GM19099 (cell line): ENCODE results near the gene ATP6V0A4.

ENCODE experiments used
- POLR2A ChIP-seq: IDR thresholded peaks from 3 replicates; pipeline ENCODE4 v1.6.1; 2011; ENCODE audit warnings: low read depth; ENCODE audit not compliant: insufficient read length; ENCODE audit errors: extremely low read depth

ATP6V0A4 gene

GRCh38 chr7:138770904-138771303 is 27.1 kb downstream of the ATP6V0A4 start:
- no peak for TF ChIP-seq POLR2A

DNA sequence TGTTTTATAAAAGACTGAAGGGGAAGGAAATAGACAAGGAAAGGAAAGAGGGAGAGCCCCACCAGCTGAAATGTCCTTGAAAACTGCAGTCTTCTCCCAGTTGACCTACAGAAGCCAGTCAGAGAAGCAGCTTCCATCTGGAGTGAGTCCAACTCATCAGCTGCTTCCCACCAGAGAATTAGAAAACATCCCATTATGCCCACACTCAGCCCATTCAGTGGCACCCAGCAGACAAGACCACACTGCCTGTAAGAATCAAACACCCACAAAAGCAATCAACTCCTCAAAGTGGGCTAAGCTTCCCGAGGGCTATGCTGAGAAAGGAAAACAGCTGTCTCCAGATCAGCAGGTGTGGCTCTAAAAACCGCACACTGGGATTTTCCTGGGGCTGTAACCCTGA is 29.8 kb downstream of the ATP6V0A4 start:
- no peak for TF ChIP-seq POLR2A

- TF ChIP-seq POLR2A, result no peak
Measured at GRCh38 chr7:138756591-138757242, 41.3 kb downstream of the ATP6V0A4 start.

DNA sequence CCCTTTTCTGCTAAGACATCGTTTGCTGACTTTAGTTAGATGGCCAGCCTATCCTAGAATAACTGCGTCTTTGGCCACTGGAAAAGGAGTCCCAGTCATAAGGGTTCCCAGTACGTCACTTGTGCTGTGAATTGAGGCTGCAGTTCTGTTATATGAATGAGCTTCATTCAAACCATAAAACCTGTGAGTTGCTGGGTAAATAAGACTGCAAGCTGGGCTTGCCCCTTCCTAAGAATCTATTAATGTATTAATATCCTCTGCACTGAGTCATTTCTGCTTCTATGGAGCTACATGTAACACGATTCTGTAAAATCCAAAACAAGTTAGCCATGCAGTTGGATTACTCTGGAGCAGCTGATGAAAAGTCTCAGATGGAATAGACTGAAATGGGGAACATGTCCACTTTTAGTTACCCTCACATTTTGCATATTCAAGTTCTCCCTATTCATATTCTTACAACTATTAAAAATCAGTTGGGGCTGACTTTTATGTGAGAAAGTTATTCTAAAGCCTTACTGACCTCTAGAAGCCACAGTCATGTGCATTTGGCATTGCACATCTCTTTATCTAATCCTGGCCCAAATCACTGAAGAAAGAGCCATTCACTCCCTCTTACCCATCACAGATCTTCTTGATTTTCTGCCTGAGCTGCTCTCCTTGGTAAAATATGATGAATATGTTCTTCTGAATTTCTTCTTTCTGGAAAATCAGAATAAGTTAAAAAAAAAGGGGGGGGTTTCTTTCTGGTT is 42.0 kb downstream of the ATP6V0A4 start:
- no peak for TF ChIP-seq POLR2A

- TF ChIP-seq POLR2A, result no peak
Measured at GRCh38 chr7:138755331-138755747, 42.7 kb downstream of the ATP6V0A4 start.

GRCh38 chr7:138753610-138754009 is 44.4 kb downstream of the ATP6V0A4 start:
- no peak for TF ChIP-seq POLR2A

- no peak for TF ChIP-seq POLR2A
Measured at GRCh38 chr7:138753150-138753518, 44.9 kb downstream of the ATP6V0A4 start.

- no peak for TF ChIP-seq POLR2A
Measured at GRCh38 chr7:138752518-138753149, 45.4 kb downstream of the ATP6V0A4 start.

GRCh38 chr7:138750901-138751464 is 47.0 kb downstream of the ATP6V0A4 start:
- no peak for TF ChIP-seq POLR2A

- TF ChIP-seq POLR2A, result no peak
Measured at GRCh38 chr7:138750473-138750872, 47.5 kb downstream of the ATP6V0A4 start.

DNA sequence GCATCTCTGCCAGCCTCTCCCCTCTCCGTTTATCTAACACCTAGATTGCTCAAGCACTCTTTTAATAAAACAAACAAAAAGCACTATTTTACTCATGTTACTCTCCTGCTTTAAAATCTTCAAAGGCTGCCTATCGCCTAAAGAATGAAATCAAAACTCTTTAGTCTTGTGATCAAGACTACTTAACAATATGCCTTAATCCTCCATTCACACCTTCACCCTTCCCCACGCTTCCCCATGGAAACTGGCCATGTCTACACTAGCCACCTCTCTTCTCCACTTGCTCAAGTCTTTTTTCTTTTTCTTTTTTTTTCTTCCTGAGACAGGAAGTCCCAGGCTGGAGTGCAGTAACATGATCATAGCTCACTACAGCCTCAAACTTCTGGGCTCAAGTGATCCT is 48.0 kb downstream of the ATP6V0A4 start:
- TF ChIP-seq POLR2A, result no peak

DNA sequence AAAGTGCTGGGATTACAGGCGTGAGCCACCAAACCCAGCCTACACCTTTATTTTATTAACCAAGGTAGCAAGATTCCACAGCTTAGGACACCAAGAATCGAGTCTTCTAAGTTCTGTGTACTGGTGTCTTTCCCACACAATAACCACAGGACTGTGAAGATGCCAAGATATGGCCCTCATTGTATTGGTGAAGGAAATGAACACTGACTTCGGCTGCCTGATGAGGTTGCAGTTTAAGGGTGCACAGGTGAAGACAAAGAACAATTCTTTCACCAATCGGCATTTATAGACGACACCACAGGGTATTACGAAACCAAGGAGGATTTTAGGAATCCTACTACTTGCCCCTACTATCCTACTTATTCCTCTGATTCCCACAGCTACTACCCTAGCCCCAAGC is 49.3 kb downstream of the ATP6V0A4 start:
- TF ChIP-seq POLR2A, result no peak

- TF ChIP-seq POLR2A, result no peak
Measured at GRCh38 chr7:138746073-138746472, 51.9 kb downstream of the ATP6V0A4 start.

DNA sequence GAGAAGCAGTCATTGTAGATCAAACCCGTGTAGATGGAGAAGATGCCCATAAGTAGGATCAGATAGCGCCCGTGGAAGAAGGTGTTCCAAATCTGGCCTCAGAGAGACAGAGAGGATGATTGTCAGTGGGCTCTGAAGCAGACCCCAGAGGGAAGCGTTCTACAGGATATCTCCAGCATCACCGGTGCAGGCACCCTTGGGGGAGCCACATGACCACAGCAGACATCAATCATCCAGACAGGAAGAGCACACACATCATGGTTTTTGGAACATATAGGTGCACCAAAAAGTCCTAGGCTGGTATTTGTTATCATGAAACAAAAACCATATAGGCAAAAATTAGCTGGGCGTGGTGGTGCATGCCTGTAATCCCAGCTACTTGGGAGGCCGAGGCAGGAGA is 52.8 kb downstream of the ATP6V0A4 start:
- TF ChIP-seq POLR2A, result no peak

DNA sequence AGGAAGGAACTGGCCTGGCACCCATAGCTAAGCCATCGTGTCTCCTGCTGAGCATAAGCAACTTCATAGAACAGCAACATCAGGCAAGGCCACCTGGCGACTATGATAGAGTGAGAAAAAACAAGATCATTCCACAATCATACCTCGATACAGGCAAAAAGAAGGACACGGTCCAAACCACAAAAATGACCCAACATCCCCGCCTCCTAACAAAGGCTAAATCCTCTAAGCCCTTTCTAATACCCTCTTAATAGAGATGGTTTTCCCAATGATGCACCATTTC is 56.6 kb downstream of the ATP6V0A4 start:
- no peak for TF ChIP-seq POLR2A

GRCh38 chr7:138739859-138740258 is 58.1 kb downstream of the ATP6V0A4 start:
- TF ChIP-seq POLR2A, result no peak

GRCh38 chr7:138738551-138739335 is 59.3 kb downstream of the ATP6V0A4 start:
- TF ChIP-seq POLR2A, result no peak
